Astrocyte of the spinal cord (primary cell): ENCODE measurements around the gene SECTM1.

Experiments
- DNase-seq: peaks from one replicate; pipeline ENCODE4 v3.0.0; 2011; ENCODE audit warnings: low read depth, low spot score
- H3K4me3 ChIP-seq: 2 replicates; pipeline ENCODE4 v1.5.1; 2011; ENCODE audit warnings: low read depth, mild to moderate bottlenecking, low read length, moderate library complexity
- CTCF ChIP-seq: IDR thresholded peaks from 2 replicates; pipeline ENCODE4 v1.5.1; 2012; ENCODE audit warnings: low read depth, mild to moderate bottlenecking, low read length, inconsistent platforms
- in situ Hi-C: cut with HindIII; loops from 2 replicates; pipeline ENCODE4 v1.10.0; 2017; ENCODE audit warnings: low sequenced_read_pairs

The SECTM1 gene

GRCh38 chr17:82309656-82310570, 23.7 kb downstream of the SECTM1 start:
- DNase-seq = no peak
- H3K4me3 ChIP-seq = no peak overlapping the region
- in situ Hi-C loops = no loop called here
- TF ChIP-seq CTCF = no peak

- no peak for DNase-seq
- TF ChIP-seq CTCF = no peak
- in situ Hi-C loops = no loop called here
- no peak overlapping the region for H3K4me3 ChIP-seq
These were observed 27.8 kb downstream of the SECTM1 start for GRCh38 chr17:82305727-82306300.

GRCh38 chr17:82304826-82305726, 28.5 kb downstream of the SECTM1 start:
- DNase-seq = no peak
- TF ChIP-seq CTCF = no peak
- in situ Hi-C loops = no loop called here
- H3K4me3 ChIP-seq = no peak overlapping the region

GRCh38 chr17:82303944-82304808, 29.4 kb downstream of the SECTM1 start:
- TF ChIP-seq CTCF = no peak
- no peak for DNase-seq
- in situ Hi-C loops = no loop called here
- H3K4me3 ChIP-seq = no peak overlapping the region

GRCh38 chr17:82302991-82303943, 30.3 kb downstream of the SECTM1 start:
- TF ChIP-seq CTCF = no peak
- in situ Hi-C loops = no loop called here
- no peak overlapping the region for H3K4me3 ChIP-seq
- DNase-seq = no peak
